Testis (tissue), 3 donors: Measurements from ENCODE around the gene PPARA. TPM values are rescaled to one million over a fixed set of nuclear protein-coding genes. Genes with fewer than 3 reads are reported as not detected.
A peak's percentile ranks its signal among the peaks of the same experiment; 100 is the strongest.

Source experiments
- DNase-seq: peaks from one replicate; pipeline ENCODE4 v3.0.0-alpha.2; 2019
- H3K27ac ChIP-seq, 2 donors: fragments of 200-600 bp; sonication (generic); one replicate each; pipeline ENCODE4 v1.5.1; 2019
- H3K27me3 ChIP-seq: fragments of 200-600 bp; sonication (generic); one replicate; pipeline ENCODE4 v1.5.1; 2019
- H3K36me3 ChIP-seq: fragments of 200-600 bp; sonication (generic); one replicate; pipeline ENCODE4 v1.5.1; 2017; ENCODE audit warnings: low read depth; ENCODE audit errors: missing control alignments
- H3K4me1 ChIP-seq: fragments of 200-600 bp; sonication (generic); one replicate; pipeline ENCODE4 v1.5.1; 2019
- H3K4me3 ChIP-seq, 2 donors: fragments of 200-600 bp; sonication (generic); one replicate each; pipeline ENCODE4 v1.5.1; 2017 to 2019
- H3K9me3 ChIP-seq: fragments of 200-600 bp; sonication (generic); one replicate; pipeline ENCODE4 v1.5.1; 2017
- POLR2A ChIP-seq: fragments of 450-650 bp; IDR thresholded peaks from one replicate; pipeline ENCODE4 v1.6.1; 2017; ENCODE audit warnings: antibody characterized with exemption, mild to moderate bottlenecking, moderate library complexity
- WGBS, 2 donors: methylation state at CpG; one replicate each; pipeline ENCODE4 v1.1.5; 2018; 5-methylcytosine and 5-hydroxymethylcytosine counted together
- intact Hi-C: fragments of 100-400 bp; cut with DNase I; formaldehyde crosslinking; loops from one replicate; pipeline ENCODE4 v1.15.1; 2023; ENCODE audit warnings: low total_unique reads
- polyA plus RNA-seq: library from polyadenylated mRNA; stranded (reverse); fragments of 350-450 nt; fragmentation: Illumina TruSeq; extraction: RNeasy Lipid Tissue Mini Kit (QIAGEN cat#74804); gene quantifications from one replicate; pipeline ENCODE4 v1.2.3, GENCODE V29; 2014; ENCODE audit warnings: low read depth, low replicate concordance; ENCODE audit not compliant: insufficient read depth
- total RNA-seq, 2 donors: library from RNA; depleted of rRNA; stranded (reverse); fragments of >200 nt; gene quantifications; one replicate each; pipeline ENCODE4 v1.2.3, GENCODE V29; 2016
- TF ChIP-seq, protein P1 (sequence below), 3 experiments: fragments of 450-650 bp in 2 of 3; fragments of 200-600 bp in 1 of 3; sonication (generic) in 1 of 3; IDR thresholded peaks; one replicate each; pipeline ENCODE4 v1.5.1; 2016 to 2019; ENCODE audit warnings: antibody characterized with exemption in 3 of 3, mild to moderate bottlenecking in 2 of 3, moderate library complexity in 1 of 3

Gene PPARA
- total and polyA plus RNA-seq, 3 donors from 2014 or later: 4.8 to 19.9 (median 18.1) TPM

DNA sequence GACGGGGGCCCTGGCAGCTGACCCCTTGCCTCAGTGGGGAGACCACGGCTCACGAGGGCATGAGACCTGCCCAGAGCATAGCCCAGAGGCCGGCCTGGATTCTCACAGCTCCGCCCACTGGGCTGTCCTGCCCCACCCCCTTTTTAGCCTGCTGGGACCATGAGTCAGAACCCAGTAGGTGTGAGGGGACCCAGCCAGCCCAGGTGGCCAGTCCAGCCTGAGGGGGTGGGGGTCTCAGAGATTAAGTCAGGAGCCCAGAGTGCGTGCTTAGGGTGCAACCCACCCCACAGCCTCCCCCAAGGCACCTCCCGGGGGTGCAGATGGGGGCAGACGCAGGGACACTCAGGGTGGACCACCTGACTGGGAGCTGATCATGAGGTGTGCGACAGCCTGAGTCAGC, 40.1 kb upstream of the PPARA start:
- Histone ChIP-seq H3K4me1 (peaks cover 95% of the 10 kb centered on the region), H3K4me3 (no peak overlapping the region), H3K27me3 (no peaks in the 10 kb centered on the region), H3K36me3 (no peaks in the 10 kb centered on the region), H3K9me3 (no peaks in the 10 kb centered on the region), H3K27ac (peak overlapping the region; percentile 52 to 95)
- no peak for DNase-seq
- intact Hi-C loops: no loop called here
- 52 to 54% methylated on average over 4 to 9 of the region's 9 CpGs for WGBS, 2 donors
- no peak for TF ChIP-seq POLR2A
- TF ChIP-seq, protein P1, sequence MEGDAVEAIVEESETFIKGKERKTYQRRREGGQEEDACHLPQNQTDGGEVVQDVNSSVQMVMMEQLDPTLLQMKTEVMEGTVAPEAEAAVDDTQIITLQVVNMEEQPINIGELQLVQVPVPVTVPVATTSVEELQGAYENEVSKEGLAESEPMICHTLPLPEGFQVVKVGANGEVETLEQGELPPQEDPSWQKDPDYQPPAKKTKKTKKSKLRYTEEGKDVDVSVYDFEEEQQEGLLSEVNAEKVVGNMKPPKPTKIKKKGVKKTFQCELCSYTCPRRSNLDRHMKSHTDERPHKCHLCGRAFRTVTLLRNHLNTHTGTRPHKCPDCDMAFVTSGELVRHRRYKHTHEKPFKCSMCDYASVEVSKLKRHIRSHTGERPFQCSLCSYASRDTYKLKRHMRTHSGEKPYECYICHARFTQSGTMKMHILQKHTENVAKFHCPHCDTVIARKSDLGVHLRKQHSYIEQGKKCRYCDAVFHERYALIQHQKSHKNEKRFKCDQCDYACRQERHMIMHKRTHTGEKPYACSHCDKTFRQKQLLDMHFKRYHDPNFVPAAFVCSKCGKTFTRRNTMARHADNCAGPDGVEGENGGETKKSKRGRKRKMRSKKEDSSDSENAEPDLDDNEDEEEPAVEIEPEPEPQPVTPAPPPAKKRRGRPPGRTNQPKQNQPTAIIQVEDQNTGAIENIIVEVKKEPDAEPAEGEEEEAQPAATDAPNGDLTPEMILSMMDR (IDR thresholded peaks at IDR 0.05): no peak

DNA sequence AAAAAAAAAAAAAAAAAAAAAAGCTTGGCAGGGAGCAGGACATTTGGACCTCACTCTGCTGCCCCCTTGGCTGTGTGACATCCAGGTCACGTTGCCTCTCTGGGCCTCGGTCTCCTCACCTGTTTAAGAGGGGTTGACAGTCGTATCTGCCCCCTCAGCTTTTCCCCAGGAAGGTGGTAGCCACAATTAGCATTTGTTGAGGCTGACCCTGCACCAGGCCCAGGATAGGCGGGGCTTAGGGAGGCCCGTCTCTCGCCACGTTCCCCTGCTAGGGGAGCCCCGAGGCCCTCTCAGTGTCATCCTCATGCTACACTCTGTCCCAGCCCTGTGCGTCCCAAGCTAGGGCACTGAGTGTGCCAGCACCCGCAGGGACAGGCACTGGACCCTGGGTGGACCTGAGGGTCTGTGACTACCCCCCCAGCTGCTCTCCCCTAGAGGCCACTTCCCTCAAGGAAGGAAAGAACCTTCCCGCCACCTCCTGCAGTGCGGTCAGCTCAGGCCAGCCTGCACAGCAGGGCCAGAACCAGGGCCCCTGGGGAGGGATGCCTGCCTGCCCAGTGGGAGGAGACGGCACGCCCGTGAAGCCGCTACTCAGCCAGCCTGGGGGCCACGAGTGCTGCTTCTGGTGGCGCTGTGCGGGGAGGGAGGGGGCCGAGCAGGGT, 38.5 kb upstream of the PPARA start:
- H3K9me3 ChIP-seq: no peaks in the 10 kb centered on the region
- H3K4me3 ChIP-seq: no peak overlapping the region
- TF ChIP-seq, protein P1 (IDR thresholded peaks at IDR 0.05): no peak
- TF ChIP-seq POLR2A: no peak
- 29 to 43% methylated on average over 9 to 20 of the region's 20 CpGs for WGBS, 2 donors
- no peak for DNase-seq
- H3K36me3 ChIP-seq: no peaks in the 10 kb centered on the region
- peak overlapping the region; percentile 65 to 83 for H3K27ac ChIP-seq
- no peaks in the 10 kb centered on the region for H3K27me3 ChIP-seq
- H3K4me1 ChIP-seq: peaks cover 95% of the 10 kb centered on the region
- intact Hi-C loops: no loop called here

DNA sequence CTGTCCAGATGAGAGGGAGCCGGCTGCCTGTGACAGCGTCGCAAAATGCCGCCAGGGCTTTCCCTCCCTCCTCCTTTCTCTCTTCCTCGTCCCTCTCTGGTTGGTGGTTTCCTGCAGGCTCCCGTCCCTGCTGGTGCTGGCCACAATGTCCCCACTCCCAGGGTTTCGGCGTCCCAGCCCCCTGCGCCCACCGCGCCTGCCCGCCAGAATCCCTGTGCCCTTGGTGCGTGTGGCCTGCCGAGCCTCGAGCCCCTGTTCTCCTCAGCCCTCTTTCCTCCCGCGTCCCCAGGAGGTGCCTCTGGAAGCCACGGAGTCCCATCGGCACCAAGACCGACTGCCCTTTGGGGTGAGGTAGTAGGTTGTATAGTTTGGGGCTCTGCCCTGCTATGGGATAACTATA, 37.9 kb upstream of the PPARA start:
- intact Hi-C loops: no loop called here
- whole genome bisulfite sequencing, 2 donors: 50 to 67% methylated on average over 5 to 20 of the region's 20 CpGs
- Histone ChIP-seq H3K36me3 (no peaks in the 10 kb centered on the region), H3K27ac (peak overlapping the region; percentile 70 to 83), H3K27me3 (no peaks in the 10 kb centered on the region), H3K4me3 (no peak overlapping the region), H3K4me1 (peaks cover 91% of the 10 kb centered on the region), H3K9me3 (no peaks in the 10 kb centered on the region)
- TF ChIP-seq, protein P1 (IDR thresholded peaks at IDR 0.05): no peak
- no peak for TF ChIP-seq POLR2A
- DNase-seq: no peak

DNA sequence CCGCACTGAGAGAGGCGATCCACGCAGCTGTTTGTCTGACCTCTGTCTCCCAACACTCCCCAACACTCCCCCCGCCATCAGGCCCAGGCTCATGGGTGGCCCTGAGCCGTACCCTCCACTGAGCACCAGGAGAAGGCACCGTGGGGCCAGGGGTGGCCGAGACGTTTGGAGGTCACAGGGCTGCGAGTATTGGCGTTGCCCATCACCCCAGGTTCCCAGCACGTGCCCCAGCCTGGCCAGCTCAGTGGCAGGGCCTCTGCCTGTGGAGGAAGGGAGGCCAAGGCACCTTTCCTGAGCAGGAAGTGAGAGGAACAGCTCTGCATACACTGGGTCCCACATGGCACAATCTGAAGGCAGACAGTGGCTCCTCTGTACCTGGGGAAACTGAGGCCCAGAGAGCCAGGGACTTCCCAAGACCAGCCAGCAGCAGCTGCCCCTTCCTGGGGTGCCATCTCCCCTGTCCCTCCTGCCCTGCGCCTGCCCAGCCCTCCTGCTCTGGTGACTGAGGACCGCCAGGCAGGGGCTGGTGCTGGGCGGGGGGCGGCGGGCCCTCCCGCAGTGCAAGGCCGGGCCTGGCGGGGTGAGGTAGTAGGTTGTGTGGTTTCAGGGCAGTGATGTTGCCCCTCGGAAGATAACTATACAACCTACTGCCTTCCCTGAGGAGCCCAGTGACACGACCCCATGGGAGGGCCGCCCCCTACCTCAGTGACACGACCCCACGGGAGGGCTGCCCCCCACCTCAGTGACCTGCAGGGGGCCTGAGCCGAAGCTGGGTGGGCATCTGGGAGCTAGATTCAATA, 37.0 kb upstream of the PPARA start:
- Histone ChIP-seq H3K9me3 (no peaks in the 10 kb centered on the region), H3K27me3 (no peaks in the 10 kb centered on the region), H3K27ac (peak overlapping the region; percentile 70 to 83), H3K36me3 (no peaks in the 10 kb centered on the region), H3K4me3 (no peak overlapping the region), H3K4me1 (peaks cover 82% of the 10 kb centered on the region)
- WGBS, 2 donors: 54 to 72% methylated on average over 15 to 23 of the region's 25 CpGs
- intact Hi-C loops: no loop called here
- no peak for DNase-seq
- no peak for TF ChIP-seq POLR2A
- TF ChIP-seq, protein P1 (IDR thresholded peaks at IDR 0.05): peak in 1 of 3 experiments; percentile 25
